LHCN-M2 (cell line): ENCODE data around the gene SLC26A1. TPM values are rescaled to one million over a fixed set of nuclear protein-coding genes. Genes with fewer than 3 reads are reported as not detected.
A peak's percentile ranks its signal among the peaks of the same experiment; 100 is the strongest.
"Not testable (repeated sequence)": the region's sequence is repeated elsewhere in the genome, so short reads cannot be mapped to it uniquely, and the experiment has no call there.

Experiments
- DNase-seq: peaks from one replicate; pipeline ENCODE4 v3.0.0-alpha.2; 2012; ENCODE audit warnings: low read depth
- total RNA-seq: library from RNA; depleted of rRNA; stranded (reverse); fragments of >200 nt; gene quantifications from 2 replicates; pipeline ENCODE4 v1.2.3, GENCODE V29; 2014

The SLC26A1 gene
- total RNA-seq, 1 experiment from 2014 or later: not detected

DNA sequence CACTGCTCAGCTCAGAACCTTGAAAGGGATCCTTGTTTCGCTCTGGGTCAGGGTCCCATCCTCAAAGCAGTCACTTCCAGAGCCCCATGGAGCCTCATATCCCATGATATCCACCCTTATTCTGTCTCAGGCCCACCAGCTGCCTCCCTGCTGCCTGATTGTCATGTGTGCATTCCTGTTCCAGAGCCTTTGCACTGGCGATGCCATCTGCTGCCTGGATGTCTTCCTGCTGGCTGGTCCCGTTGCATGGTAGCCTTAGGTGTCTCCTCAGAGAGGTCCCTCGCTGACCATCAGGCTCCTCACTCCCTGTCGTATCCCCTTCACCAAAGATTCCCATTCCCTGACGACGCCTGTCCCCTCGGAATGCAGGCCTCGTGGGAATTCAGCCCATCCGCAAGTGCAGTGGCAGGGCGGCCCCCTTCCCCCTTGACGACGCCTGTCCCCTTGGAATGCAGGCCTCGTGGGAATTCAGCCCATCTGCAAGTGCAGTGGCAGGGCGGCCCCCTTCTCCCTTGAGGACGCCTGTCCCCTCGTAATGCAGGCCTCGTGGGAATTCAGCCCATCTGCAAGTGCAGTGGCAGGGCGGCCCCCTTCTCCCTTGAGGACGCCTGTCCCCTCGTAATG lies 6.1 kb upstream of the SLC26A1 start:
- DNase-seq: not testable (repeated sequence)

DNA sequence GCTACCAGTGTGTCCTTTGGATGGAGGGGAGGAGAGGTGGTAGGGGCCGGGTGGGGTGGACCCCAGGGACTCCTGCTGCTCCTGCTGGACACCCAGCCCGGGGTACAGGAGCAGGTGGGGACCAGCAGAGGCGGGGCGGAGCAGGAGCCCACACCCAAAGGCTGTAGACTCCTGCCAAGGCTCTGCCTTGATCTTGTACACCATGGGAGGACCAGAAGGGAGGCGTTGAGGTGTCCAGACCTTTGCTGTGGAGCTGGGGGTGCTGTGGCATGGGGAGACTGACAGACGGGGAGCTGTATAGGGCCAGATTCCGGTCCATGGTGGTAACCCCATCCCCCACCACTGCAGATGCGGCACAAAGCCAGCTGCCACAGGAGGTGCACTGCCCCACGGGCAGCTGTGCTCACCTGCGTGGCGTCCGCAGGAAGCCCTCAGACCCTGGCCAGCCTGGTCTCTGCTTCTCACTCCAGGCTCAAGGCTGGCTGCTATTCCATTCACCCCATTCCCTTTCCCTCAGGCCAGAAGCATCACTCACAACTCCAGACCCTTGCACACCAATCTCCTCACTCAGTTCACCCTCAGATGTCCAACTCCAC lies 5.0 kb upstream of the SLC26A1 start:
- DNase-seq: no peak

DNA sequence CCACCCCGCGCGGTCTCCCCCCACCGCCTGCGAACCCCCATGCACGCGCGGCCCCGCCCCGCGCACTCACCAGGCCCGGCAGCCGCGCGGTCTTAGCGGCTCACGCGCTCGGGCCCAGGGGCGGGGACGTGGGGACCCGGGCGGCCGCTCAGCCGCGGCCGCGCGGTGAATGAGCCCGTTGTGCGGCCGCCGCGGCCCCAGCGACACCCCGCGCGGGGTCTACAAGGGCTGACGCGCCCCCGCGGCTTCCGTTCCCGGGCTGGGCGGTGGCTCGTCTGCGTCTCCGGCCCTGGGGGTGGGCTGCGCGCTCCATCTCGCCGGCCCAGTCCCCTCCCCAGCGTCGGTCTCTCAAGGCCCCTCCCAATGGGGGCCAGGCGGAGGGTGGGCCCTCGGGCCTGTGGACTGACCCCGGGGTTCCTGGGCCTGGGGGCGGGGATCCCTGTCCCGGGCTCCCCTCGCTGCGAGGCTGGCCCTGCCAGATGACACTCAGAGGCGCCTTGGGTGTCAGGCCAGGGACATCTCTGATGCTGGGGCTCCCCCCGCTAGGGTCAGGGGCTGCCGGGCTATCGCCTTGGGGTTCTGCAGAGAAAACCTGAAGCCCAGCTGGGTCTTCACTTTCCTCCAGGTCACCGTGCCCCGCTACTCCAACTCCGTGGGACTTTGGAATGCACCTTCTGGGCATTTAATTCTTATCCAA lies 4.3 kb upstream of the SLC26A1 start:
- no peak for DNase-seq

DNA sequence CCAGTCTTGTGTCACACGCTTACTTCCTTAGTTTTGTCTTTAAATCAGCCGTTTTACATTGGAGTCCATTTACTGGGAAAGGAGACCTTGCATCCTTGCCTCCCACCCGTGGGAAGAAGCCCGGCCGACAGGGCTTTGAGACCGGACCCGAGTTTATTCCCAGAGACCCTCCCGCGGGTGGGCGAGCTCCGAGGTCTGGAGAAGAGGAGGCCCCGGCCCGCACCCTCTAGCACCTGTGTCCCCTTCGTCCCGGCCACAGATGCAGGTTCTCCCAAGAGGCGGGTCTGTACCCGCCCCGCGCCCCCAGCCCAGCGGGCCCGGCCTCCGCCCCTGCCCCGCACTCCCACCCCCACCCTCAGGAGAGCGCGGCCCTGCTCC lies 3.8 kb upstream of the SLC26A1 start:
- no peak for DNase-seq

DNA sequence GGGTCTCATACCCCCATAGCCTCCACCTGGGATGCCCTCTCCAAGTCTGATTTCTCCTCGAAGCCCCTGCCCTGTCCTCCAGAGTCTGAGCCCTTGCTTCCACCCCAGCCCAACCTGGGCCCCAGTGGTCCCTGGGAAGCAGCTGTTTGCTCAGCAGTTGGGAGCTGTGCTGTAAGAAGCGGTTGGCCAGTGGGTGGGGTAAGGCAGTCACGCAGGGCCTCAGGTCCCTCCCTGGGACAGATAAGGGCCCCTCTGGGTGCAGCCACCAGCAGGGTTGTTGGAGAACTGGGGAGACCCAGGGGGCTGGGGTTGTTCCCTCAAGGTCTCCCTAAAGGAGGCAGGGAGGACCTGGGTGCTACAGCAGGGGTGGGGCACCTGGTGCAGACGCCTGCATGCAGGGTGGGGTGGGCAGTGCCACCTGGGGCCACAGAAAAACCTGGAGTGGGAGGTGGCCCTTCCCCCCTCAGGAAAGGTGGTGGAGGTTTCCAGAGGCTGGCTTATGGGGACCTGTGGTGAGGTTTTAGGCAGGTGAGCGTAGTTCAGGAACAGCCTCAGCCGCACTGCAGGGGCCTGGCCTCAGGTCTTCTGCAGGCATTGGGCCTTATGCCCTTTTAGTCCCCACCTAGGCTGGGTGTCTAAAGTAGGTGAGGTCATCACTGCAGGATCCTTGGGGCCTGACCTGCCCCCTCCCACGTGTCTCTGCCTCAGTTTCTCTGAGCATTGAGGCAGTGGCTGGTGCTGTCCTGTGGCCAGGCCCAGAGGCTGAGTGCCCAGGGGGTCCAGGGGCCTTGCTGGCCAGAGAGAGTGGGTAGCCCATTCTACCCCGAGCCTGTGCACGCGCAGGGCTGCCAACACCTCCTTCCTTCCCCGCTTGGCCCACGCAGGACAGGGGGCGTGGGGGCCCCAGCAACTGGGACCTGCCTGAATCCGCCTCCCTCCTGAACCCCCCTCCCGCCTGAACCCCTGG lies 3.1 kb upstream of the SLC26A1 start:
- DNase-seq: no peak

DNA sequence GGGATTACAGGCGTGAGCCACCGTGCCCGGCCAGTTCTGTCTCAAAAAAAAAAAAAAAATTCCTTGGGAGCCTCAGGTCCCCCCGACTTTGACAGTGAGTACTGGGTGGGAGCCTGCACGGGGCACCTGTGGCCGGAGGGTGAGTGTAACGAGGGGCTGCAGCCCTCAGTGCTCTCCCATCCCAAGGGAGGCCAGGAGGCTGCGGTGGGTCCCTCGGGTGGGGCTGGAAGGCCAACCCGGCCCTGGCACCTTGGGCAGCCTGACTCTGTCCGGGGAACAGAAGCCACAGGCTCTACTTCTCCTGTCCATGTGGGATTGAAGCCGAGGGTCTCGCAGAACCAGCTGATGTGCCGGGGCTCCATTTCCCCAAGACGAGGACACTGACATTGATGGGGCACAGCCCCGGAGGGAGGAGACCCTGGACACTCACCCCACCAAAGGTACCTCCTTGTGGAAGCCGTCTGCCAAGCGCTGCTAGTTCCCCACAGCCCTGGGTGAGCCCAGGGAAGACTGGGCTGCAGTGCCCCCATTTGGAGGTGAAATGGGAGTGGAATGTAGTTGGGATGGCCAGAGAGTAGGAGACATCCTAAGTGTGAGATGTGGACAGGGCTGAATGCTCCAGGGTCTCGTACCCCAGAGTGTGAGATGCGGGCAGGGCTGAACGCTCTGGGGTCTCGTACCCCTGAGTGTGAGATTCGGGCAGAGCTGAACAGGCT lies 2.3 kb upstream of the SLC26A1 start:
- DNase-seq: no peak

DNA sequence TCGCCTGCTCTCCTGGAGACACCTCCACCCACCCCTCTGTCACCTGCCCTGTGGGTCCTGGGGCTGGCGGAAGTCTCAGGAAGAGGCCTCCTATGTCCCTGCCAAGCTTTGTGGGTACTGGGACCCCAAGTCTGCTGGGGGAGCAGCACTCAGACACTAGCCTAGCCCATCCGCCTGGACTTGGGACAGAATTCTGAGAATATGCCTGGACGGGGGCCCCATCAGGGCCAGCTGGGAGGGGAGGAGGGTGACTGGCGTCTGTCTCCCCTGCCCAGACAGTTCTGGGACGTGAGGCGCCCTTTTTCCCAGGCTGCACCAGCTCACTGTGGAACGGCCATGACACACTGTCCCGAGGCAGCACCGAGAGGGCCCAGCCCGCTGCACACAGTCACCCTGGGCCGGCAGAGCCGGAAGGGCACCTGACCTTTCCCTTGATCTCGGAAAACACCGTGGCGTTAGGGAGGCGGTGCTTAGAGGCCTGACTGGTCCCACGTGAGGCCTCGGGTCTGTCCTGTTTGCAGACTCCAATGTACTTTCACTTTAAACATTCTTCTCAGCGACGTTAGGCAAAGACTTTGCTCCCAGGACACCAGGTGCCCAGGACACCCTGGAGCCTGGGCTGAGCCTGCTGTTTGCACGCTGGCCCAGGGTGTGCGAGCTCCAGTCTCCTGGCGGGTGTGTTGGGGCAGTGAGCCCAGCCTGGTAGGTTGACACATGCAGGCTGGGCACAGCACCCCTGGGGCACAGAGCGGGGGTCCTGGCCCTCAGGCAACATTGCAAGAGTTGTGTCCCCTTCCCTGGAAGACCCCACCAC lies 700 bp downstream of the SLC26A1 start:
- DNase-seq: no peak

DNA sequence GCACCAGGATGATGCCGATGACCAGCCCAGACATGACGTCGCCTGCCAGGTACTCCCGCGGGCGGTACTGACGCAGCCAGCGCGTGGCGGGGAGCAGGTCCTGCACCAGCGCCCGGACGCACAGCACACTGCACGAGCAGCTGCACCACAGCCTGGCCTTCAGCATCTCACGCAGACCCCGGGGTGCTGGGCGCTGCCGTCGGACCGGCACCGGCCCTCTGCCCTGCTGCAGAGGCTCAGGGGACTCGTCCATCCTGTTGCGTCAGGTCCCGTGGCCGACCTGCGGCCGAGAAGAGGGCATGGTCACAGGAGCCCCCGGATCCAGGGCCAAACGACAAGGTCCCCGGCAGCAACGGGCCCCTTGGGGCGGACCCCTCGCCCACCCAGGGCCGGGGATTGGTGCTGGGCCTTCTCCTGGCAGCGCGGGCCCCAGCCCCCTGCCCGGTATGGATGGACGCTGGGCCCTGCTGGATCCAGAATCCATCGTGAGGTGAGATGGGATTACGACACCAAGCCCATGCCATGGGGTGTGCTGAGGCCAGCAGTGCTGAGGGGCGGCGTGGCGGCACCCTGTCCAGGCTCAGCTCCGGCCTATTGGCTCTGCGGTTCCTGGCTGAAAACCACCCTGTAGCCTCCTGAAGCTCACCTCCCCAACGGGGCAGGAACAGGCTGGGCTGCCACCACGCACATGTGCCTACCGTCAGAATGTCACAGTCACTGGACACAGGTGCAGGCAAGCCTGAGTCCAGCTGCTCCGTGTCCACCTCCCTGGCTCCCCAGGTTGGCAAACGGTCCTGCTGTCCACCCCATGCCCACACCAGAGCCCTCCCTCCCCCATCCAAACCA lies 1.5 kb downstream of the SLC26A1 start:
- no peak for DNase-seq

DNA sequence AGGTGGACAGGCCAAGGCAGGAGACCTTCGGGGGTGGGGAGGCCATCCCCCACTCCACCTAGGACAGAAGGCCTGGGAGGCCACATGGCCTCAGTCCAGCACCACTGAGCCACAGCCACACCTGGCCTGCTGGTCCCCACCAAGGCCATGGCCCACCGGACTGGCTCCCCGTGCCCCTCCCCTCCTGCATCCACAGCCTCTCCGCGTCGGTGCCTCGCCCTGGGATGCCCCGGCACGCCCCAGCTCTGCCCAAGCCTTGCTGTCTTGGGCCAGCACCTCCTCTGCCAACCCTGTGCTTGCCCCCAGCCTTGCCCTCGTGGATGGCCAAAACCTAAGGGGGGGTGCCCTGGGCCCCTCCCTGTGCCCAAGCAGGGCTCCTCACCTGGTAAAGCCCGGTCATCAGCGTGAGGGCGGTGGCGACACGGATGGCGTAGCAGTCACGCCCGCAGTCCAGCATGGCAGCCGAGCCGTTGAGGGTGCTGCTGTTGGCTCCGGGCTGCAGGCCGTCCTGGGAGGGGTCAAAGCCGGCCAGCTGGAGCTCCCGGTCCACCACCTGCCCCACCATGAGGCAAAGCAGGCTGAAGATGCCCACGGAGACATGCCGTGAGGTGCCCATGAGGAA lies 2.3 kb downstream of the SLC26A1 start:
- DNase-seq: no peak

DNA sequence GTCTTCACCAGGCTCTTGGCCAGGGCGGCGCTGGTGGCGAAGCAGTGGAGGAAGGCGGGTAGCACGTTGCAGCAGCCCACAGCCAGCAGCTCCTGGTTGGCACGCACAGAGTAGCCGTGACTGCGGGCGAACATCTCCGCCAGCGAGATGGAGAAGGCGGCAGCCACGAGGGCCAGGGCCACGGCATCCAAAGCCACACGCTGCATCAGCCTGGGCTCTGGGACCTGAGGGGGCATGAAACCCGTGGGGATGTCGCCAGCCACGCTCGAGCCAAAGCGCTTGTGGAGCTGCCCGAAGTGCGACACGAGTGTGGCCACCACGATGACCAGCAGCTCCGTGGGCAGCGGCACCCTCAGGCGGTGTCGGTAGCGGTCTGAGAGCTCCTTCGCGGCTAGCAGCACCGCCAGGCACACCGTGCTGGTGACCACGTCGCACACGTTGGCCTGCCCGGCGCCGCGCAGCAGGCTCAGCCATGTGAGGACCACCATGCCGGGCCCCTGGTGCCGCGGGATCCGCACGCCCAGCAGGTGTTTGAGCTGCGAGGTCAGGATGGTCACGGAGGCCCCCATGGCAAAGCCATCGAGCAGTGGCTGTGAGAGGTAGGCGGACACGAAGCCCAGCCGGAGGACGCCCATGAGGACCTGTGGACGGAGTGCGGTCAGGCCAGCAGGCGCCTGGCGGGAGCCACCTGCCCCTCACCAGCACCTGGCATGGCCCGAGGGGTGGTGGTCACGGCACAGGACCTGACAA lies 3.3 kb downstream of the SLC26A1 start:
- DNase-seq: no peak

DNA sequence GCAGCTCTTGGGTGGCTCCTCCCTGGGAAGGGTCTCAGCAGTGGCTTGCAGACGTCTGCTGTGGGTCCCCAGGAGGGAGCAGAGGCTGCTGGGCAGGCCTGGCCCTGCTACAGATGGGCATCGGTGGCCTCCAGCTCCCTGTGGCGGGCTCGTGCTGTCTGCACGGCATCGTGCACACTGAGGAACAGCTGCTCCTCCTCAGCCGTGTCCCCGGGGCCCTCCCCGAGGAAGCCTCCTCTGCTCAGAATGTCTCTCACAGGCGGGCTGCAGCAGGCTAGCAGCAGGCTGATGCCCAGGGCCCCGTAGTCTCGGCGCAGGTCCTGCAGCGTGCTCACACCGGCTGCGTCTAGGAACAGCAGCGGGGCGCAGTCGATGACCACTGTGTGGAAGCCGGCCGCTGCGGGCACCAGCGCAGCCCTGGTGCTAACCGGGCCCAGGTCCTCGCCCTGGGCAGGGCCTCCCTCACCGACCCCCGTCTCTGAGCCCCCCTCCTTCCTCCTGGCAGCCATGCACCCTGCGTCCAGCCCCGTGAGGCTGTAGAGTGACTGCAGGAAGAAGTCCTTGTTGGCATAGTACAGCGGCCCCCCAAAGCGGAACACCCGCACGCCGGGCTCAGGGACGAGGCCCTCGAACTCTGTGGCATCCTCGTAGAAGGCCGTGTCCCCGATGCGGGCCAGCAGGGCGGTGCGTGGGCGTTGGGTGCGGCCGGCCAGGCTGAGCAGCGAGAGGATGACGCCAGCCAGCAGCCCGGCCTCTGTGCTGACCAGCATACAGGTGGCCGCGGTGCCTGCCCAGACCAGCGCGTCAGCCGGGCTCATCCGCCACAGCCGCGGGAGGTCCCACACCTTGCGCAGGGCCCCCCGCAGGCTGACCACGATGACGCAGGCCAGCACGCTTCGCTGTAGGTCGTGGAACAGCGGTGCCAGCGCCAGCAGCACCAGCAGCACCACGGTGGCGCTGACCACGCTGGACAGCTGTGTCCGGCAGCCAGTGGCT lies 4.2 kb downstream of the SLC26A1 start:
- no peak for DNase-seq

DNA sequence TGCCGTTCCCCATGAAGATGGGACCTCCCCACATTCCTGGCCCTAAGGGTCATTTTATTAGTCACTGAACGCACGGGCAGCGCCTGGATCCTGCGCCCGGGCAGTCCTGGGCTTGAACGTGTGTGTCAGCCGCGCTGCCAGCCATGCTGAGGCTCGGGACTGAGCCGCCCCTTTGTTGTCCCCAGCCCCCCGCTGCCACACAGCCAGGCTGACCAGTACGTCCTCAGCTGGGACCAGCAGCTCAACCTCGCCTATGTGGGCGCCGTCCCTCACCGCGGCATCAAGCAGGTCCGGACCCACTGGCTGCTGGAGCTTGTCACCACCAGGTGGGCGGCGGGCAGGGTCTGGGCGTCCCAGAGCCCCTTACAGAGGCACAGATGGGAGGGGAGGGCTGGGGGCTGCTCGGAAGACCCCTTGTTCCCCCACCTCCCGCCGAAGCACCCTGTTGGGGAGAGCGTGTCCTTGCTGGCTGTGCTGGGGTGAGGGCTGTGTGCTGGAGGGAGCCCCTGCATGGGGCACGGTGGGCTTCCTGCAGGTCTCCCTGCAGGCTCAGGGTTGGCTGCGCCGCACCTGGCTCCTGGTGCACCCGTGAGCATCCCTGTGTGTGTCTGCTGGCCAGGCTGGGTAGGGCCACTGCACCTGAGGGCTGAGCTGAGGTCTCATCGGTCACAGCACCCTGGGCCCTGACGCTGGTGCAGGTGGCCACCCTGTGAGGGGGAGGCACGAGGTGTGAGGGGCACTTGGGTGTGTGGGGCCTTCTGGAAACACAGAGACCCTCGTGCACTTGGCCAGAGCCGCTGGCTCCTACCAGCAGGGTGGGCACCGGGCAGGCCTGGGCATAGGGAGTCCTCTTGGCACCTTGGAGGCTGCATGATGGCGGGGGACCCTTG lies 5.3 kb downstream of the SLC26A1 start:
- DNase-seq: peak; percentile 45

DNA sequence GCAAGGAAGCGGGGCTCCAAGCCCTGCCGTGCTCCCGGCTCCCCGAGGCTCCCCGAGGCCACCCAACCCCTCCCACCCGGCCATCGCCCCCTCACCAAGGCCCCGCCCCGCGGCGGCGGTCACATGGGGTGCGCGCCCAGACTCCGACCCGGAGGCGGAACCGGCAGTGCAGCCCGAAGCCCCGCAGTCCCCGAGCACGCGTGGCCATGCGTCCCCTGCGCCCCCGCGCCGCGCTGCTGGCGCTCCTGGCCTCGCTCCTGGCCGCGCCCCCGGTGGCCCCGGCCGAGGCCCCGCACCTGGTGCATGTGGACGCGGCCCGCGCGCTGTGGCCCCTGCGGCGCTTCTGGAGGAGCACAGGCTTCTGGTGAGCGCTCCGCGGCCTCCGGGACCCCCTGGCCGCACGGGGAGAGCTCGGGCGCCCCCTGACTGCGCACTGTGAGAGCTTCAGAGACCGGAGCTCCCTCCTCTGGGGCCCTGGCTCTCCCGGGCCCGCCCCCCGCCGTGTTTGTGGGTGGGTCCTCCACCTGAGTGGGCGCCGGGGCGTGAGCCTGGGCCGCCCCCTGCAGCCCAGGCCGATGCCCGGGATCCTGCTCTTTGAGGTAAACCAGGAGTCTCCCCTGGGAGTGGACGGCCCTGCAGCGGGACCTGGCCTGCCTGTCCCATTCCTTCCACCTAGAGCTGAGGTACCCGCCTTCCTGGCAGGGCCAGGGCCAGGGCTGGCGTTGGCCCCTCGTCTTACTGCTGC lies 6.2 kb downstream of the SLC26A1 start, which contains the start of gene IDUA:
TSS of gene IDUA (plus strand) at position 166 of the 745 bp plus-strand sequence. CDS start at position 207, 41 bp downstream.
- DNase-seq: peak; percentile 63

DNA sequence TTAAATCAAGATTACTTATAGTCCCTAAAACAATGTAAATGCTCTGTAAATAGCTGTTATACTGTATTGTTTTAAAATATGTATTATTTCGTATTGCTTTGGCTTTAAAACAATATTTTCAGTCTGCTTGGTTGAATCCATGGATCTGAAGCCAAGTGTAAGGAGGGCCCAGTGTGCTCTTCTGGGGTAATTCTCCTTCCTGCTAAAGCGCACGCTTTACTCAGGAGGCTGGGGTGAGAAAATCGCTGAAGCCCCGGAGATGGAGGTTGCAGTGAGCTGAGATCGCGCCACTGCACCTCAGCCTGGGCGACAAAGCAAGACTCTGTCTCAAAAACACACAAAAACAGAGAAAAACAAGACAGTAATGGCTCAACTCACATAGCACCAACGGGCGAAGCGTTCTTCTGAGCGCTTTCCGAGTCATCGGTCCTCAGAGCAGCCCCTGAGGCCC lies 6.8 kb downstream of the SLC26A1 start:
- no peak for DNase-seq
